Measurements from ENCODE around the gene PRR15. TPM values are rescaled to one million over a fixed set of nuclear protein-coding genes. Genes with fewer than 3 reads are reported as not detected.

Gene PRR15, protein sequence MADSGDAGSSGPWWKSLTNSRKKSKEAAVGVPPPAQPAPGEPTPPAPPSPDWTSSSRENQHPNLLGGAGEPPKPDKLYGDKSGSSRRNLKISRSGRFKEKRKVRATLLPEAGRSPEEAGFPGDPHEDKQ
- total RNA-seq (10 to 100 TPM in 2 of 5 donors, 1 to 10 TPM in 3; 6.1 to 53.6 (median 9.9) TPM), polyA plus RNA-seq (10 to 100 TPM in 2 of 3 donors, 1 to 10 TPM in 1; 7.0 to 50.3 (median 10.6) TPM)
- long read RNA-seq, donor 1, transcript PRR15-201 (2 exons, 1,678 nt): major isoform, 9 of 18 reads
- long read RNA-seq, donor 1, partial matches to known transcripts: 7 of 18 reads
- long read RNA-seq, donor 1, other reads (novel, unspliced or antisense): 0 of 18 reads
- long read RNA-seq, donor 2, transcript PRR15-201 (2 exons, 1,678 nt): major isoform, 6 of 7 reads
- long read RNA-seq, donor 2, partial matches to known transcripts: 0 of 7 reads
- long read RNA-seq, donor 2, other reads (novel, unspliced or antisense): 0 of 7 reads
- long read RNA-seq, donor 3, partial matches to known transcripts: 0 of 2 reads
- long read RNA-seq, donor 3, other reads (novel, unspliced or antisense): 0 of 2 reads
- long read RNA-seq, donor 4: 0 reads
- long read RNA-seq, donor 5, transcript PRR15-201 (2 exons, 1,678 nt): major isoform, 5 of 5 reads
- long read RNA-seq, donor 5, partial matches to known transcripts: 0 of 5 reads
- long read RNA-seq, donor 5, other reads (novel, unspliced or antisense): 0 of 5 reads
- long read RNA-seq, donor 6, transcript PRR15-202 (2 exons, 503 nt): minor isoform, 5 of 30 reads
- long read RNA-seq, donor 6, transcript PRR15-201 (2 exons, 1,678 nt): major isoform, 18 of 30 reads
- long read RNA-seq, donor 6, partial matches to known transcripts: 7 of 30 reads
- long read RNA-seq, donor 6, other reads (novel, unspliced or antisense): 0 of 30 reads
- long read RNA-seq, donor 7, transcript PRR15-201 (2 exons, 1,678 nt): major isoform, 10 of 10 reads
- long read RNA-seq, donor 7, partial matches to known transcripts: 0 of 10 reads
- long read RNA-seq, donor 7, other reads (novel, unspliced or antisense): 0 of 10 reads
- long read RNA-seq, donor 8, partial matches to known transcripts: 0 of 4 reads
- long read RNA-seq, donor 8, other reads (novel, unspliced or antisense): 0 of 4 reads
- long read RNA-seq, donor 9, partial matches to known transcripts: 0 of 1 reads
- long read RNA-seq, donor 9, other reads (novel, unspliced or antisense): 0 of 1 reads
- long read RNA-seq, donor 10, transcript PRR15-201 (2 exons, 1,678 nt): major isoform, 6 of 7 reads
- long read RNA-seq, donor 10, partial matches to known transcripts: 0 of 7 reads
- long read RNA-seq, donor 10, other reads (novel, unspliced or antisense): 0 of 7 reads

GRCh38 chr7:29563590-29564495 lies at the start of gene PRR15:
PRR15 (plus strand) TSS chr7:29563835; CDS start chr7:29566330, 2,495 bp downstream.
- intact Hi-C loops (cut with DNase I; ENCODE audit: low total_unique reads): no loop called here
- 0 to 2% (median 1%) methylated on average over 33 to 72 of the region's 72 CpGs for WGBS, 5 donors
- H3K9me3 ChIP-seq: no peaks in the 10 kb centered on the region
- H3K27ac ChIP-seq: peak within 1 kb of the TSS; percentile 79 to 94 (median 87)
- peak; percentile 89 to 94 for DNase-seq
- H3K27me3 ChIP-seq: peaks cover 0 to 64% (median 46%) of the 10 kb centered on the region in 3 donors
- TF ChIP-seq, protein P1, sequence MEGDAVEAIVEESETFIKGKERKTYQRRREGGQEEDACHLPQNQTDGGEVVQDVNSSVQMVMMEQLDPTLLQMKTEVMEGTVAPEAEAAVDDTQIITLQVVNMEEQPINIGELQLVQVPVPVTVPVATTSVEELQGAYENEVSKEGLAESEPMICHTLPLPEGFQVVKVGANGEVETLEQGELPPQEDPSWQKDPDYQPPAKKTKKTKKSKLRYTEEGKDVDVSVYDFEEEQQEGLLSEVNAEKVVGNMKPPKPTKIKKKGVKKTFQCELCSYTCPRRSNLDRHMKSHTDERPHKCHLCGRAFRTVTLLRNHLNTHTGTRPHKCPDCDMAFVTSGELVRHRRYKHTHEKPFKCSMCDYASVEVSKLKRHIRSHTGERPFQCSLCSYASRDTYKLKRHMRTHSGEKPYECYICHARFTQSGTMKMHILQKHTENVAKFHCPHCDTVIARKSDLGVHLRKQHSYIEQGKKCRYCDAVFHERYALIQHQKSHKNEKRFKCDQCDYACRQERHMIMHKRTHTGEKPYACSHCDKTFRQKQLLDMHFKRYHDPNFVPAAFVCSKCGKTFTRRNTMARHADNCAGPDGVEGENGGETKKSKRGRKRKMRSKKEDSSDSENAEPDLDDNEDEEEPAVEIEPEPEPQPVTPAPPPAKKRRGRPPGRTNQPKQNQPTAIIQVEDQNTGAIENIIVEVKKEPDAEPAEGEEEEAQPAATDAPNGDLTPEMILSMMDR (IDR thresholded peaks at IDR 0.05): no peak
- TF ChIP-seq POLR2AphosphoS5 (IDR thresholded peaks at IDR 0.05) (peak in 2 of 3 donors; percentile 64 to 73), POLR2A (IDR thresholded peaks at IDR 0.05) (peak in 1 of 4 donors; percentile 55)
- peaks cover 0 to 3% (median 0%) of the 10 kb centered on the region in 4 donors for H3K36me3 ChIP-seq
- H3K4me3 ChIP-seq: peak within 1 kb of the TSS; percentile 54 to 72 (median 56)
- peaks cover 20 to 50% (median 43%) of the 10 kb centered on the region in 4 donors for H3K4me1 ChIP-seq

GRCh38 chr7:29516491-29516890 lies 47.1 kb upstream of the PRR15 start:
- Histone ChIP-seq H3K27me3 (no peaks in the 10 kb centered on the region), H3K4me1 (no peaks in the 10 kb centered on the region), H3K27ac (no peak overlapping the region), H3K36me3 (peaks cover 0 to 32% (median 21%) of the 10 kb centered on the region in 4 donors), H3K4me3 (no peak overlapping the region), H3K9me3 (peaks cover 0 to 8% (median under 1%) of the 10 kb centered on the region in 4 donors)
- TF ChIP-seq, protein P1 (IDR thresholded peaks at IDR 0.05): no peak
- TF ChIP-seq POLR2A (IDR thresholded peaks at IDR 0.05) (no peak), EP300 (IDR thresholded peaks at IDR 0.05) (no peak), POLR2AphosphoS5 (IDR thresholded peaks at IDR 0.05) (no peak)
- peak; percentile 12 to 34 for DNase-seq
- intact Hi-C loops (cut with DNase I; ENCODE audit: low total_unique reads): no loop called here
- WGBS, 5 donors: 52 to 65% (median 58%) methylated on average over 2 of the region's 2 CpGs

DNA sequence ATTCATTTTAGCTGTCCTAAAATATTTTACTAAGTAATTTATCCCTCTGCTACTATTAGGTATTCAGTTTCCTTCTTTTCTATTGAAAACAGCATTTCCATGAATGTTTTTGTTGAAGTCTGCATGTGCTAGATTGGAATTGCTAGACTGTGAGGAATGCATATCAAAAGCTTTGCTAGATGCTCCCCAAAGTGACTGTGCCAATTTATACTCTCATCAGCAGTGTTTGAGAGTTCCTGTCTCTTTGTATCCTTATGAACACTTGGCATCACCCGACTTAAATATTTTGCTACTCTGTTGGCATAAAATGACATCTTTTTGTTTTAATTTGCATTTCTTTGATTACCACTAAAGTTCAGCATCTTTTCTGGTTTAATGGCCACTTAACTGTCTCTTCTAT lies 45.0 kb upstream of the PRR15 start:
- Histone ChIP-seq H3K27ac (no peak overlapping the region), H3K4me3 (no peak overlapping the region), H3K4me1 (no peaks in the 10 kb centered on the region), H3K36me3 (peaks cover 0 to 13% (median 3%) of the 10 kb centered on the region in 4 donors), H3K27me3 (no peaks in the 10 kb centered on the region), H3K9me3 (peaks cover 0 to 18% (median 3%) of the 10 kb centered on the region in 4 donors)
- intact Hi-C loops (cut with DNase I; ENCODE audit: low total_unique reads): no loop called here
- no peak for DNase-seq
- no peak for TF ChIP-seq EP300 (IDR thresholded peaks at IDR 0.05)
- 71 to 93% (median 84%) methylated on average over 1 of the region's 1 CpG for WGBS, 5 donors

GRCh38 chr7:29523728-29524127 lies 39.9 kb upstream of the PRR15 start:
- intact Hi-C loops (cut with DNase I; ENCODE audit: low total_unique reads): no loop called here
- Histone ChIP-seq H3K27ac (no peak overlapping the region), H3K4me1 (no peaks in the 10 kb centered on the region), H3K4me3 (no peak overlapping the region), H3K36me3 (no peaks in the 10 kb centered on the region), H3K9me3 (peaks cover 0 to 18% (median 3%) of the 10 kb centered on the region in 4 donors), H3K27me3 (no peaks in the 10 kb centered on the region)
- no peak for DNase-seq
- no peak for TF ChIP-seq POLR2AphosphoS5 (IDR thresholded peaks at IDR 0.05)
- TF ChIP-seq POLR2A (IDR thresholded peaks at IDR 0.05): no peak
- TF ChIP-seq EP300 (IDR thresholded peaks at IDR 0.05): no peak
- TF ChIP-seq, protein P1 (IDR thresholded peaks at IDR 0.05): no peak
- 74 to 89% (median 85%) methylated on average over 2 of the region's 2 CpGs for WGBS, 5 donors

All from stomach (tissue), 19 donors.